ENCODE measurements around the gene IRAK4. TPM values are rescaled to one million over a fixed set of nuclear protein-coding genes. Genes with fewer than 3 reads are reported as not detected.

The IRAK4 gene
- total RNA-seq, 1 experiment from 2014 or later: 15.3 TPM

GRCh38 chr12:43826681-43827080, 67.9 kb downstream of the IRAK4 start:
- DNase-seq: no peak
- POLR2A ChIA-PET: interaction anchor here (1.2 kb wide), 1 partner anchor 21 kb away, joined by 3 read pairs; the partner anchor contains the start of gene TWF1
- no peaks in the 10 kb centered on the region for H3K27me3 ChIP-seq (replicated peaks; ENCODE audit: control insufficient read depth, insufficient read depth, low read length)
- Mint-ChIP-seq H3K27me3 (ENCODE audit: insufficient read depth, unreplicated experiment) (no peaks in the 10 kb centered on the region), H3K27ac (ENCODE audit: unreplicated experiment) (no peak overlapping the region), H3K9me3 (ENCODE audit: unreplicated experiment) (no peaks in the 10 kb centered on the region), H3K36me3 (ENCODE audit: insufficient read depth, unreplicated experiment) (no peaks in the 10 kb centered on the region), H3K4me1 (ENCODE audit: low read depth, unreplicated experiment) (peaks cover 11% of the 10 kb centered on the region), H3K4me3 (ENCODE audit: unreplicated experiment) (no peak overlapping the region)
- CTCF ChIA-PET: no interaction called here
- no peaks in the 10 kb centered on the region for H3K36me3 ChIP-seq (ENCODE audit: control insufficient read depth, insufficient read depth, low read length)
- intact Hi-C loops (cut with micrococcal nuclease; ENCODE audit: unreplicated experiment): no loop called here
- no peak overlapping the region for H3K4me3 ChIP-seq (ENCODE audit: low read depth, low read length)
- H3K9me3 ChIP-seq: no peaks in the 10 kb centered on the region
- no peak for TF ChIP-seq CTCF (IDR thresholded peaks at IDR 0.05; ENCODE audit: insufficient read depth in 1 of 2, low read depth in 1 of 2, low read length in 1 of 2, severe bottlenecking in 1 of 2, unreplicated experiment in 1 of 2)
- peaks cover 8% of the 10 kb centered on the region for H3K4me1 ChIP-seq
- no TSS peak for BruUV-seq (replicated peaks)

GRCh38 chr12:43827093-43827492, 68.3 kb downstream of the IRAK4 start:
- Histone ChIP-seq H3K4me1 (peaks cover 8% of the 10 kb centered on the region), H3K27me3 (replicated peaks; ENCODE audit: control insufficient read depth, insufficient read depth, low read length) (no peaks in the 10 kb centered on the region), H3K36me3 (ENCODE audit: control insufficient read depth, insufficient read depth, low read length) (no peaks in the 10 kb centered on the region), H3K9me3 (no peaks in the 10 kb centered on the region), H3K4me3 (ENCODE audit: low read depth, low read length) (no peak overlapping the region)
- no peak overlapping the region for H3K27ac Mint-ChIP-seq (ENCODE audit: unreplicated experiment)
- no peaks in the 10 kb centered on the region for H3K27me3 Mint-ChIP-seq (ENCODE audit: insufficient read depth, unreplicated experiment)
- H3K9me3 Mint-ChIP-seq (ENCODE audit: unreplicated experiment): no peaks in the 10 kb centered on the region
- intact Hi-C loops (cut with micrococcal nuclease; ENCODE audit: unreplicated experiment): no loop called here
- H3K4me3 Mint-ChIP-seq (ENCODE audit: unreplicated experiment): no peak overlapping the region
- BruUV-seq (replicated peaks): no TSS peak
- peaks cover 11% of the 10 kb centered on the region for H3K4me1 Mint-ChIP-seq (ENCODE audit: low read depth, unreplicated experiment)
- no peak for TF ChIP-seq CTCF (IDR thresholded peaks at IDR 0.05; ENCODE audit: insufficient read depth in 1 of 2, low read depth in 1 of 2, low read length in 1 of 2, severe bottlenecking in 1 of 2, unreplicated experiment in 1 of 2)
- no peak for DNase-seq
- no peaks in the 10 kb centered on the region for H3K36me3 Mint-ChIP-seq (ENCODE audit: insufficient read depth, unreplicated experiment)
- CTCF ChIA-PET: interaction anchor here (0.6 kb wide), 1 partner anchor 1281 kb away, joined by 3 read pairs; no protein-coding TSS in a partner anchor
- POLR2A ChIA-PET: interaction anchor here (1.2 kb wide), 1 partner anchor 21 kb away, joined by 3 read pairs; the partner anchor contains the start of gene TWF1

- ChIA-PET CTCF (no interaction called here), POLR2A (interaction anchor here (0.9 kb wide), 1 partner anchor 26 kb away, joined by 4 read pairs; the partner anchor contains the start of gene TWF1)
- no peak for TF ChIP-seq CTCF (IDR thresholded peaks at IDR 0.05; ENCODE audit: insufficient read depth in 1 of 2, low read depth in 1 of 2, low read length in 1 of 2, severe bottlenecking in 1 of 2, unreplicated experiment in 1 of 2)
- H3K4me1 Mint-ChIP-seq (ENCODE audit: low read depth, unreplicated experiment): peaks cover 18% of the 10 kb centered on the region
- H3K4me3 Mint-ChIP-seq (ENCODE audit: unreplicated experiment): no peak overlapping the region
- H3K9me3 Mint-ChIP-seq (ENCODE audit: unreplicated experiment): no peaks in the 10 kb centered on the region
- H3K36me3 ChIP-seq (ENCODE audit: control insufficient read depth, insufficient read depth, low read length): no peaks in the 10 kb centered on the region
- peaks cover 22% of the 10 kb centered on the region for H3K4me1 ChIP-seq
- intact Hi-C loops (cut with micrococcal nuclease; ENCODE audit: unreplicated experiment): no loop called here
- DNase-seq: no peak
- H3K27ac Mint-ChIP-seq (ENCODE audit: unreplicated experiment): no peak overlapping the region
- H3K9me3 ChIP-seq: no peaks in the 10 kb centered on the region
- no peaks in the 10 kb centered on the region for H3K36me3 Mint-ChIP-seq (ENCODE audit: insufficient read depth, unreplicated experiment)
- no TSS peak for BruUV-seq (replicated peaks)
- H3K27me3 Mint-ChIP-seq (ENCODE audit: insufficient read depth, unreplicated experiment): no peaks in the 10 kb centered on the region
- H3K27me3 ChIP-seq (replicated peaks; ENCODE audit: control insufficient read depth, insufficient read depth, low read length): no peaks in the 10 kb centered on the region
- no peak overlapping the region for H3K4me3 ChIP-seq (ENCODE audit: low read depth, low read length)
These were observed 73.9 kb downstream of the IRAK4 start for GRCh38 chr12:43832463-43833168.
